Umbilical cord (tissue), 2 donors: ENCODE data around the gene NFIX. TPM values are rescaled to one million over a fixed set of nuclear protein-coding genes. Genes with fewer than 3 reads are reported as not detected.

Experiments
- DNase-seq: peaks from one replicate; pipeline ENCODE4 v3.0.0-alpha.2; 2015; ENCODE audit warnings: low spot score
- total RNA-seq: library from RNA; depleted of rRNA; stranded (reverse); fragments of >200 nt; gene quantifications from one replicate; pipeline ENCODE4 v1.2.3, GENCODE V29; 2014; ENCODE audit warnings: low replicate concordance; ENCODE audit not compliant: insufficient read depth

The NFIX gene
- total RNA-seq, 1 donor from 2014 or later, result 56.8 TPM

DNA sequence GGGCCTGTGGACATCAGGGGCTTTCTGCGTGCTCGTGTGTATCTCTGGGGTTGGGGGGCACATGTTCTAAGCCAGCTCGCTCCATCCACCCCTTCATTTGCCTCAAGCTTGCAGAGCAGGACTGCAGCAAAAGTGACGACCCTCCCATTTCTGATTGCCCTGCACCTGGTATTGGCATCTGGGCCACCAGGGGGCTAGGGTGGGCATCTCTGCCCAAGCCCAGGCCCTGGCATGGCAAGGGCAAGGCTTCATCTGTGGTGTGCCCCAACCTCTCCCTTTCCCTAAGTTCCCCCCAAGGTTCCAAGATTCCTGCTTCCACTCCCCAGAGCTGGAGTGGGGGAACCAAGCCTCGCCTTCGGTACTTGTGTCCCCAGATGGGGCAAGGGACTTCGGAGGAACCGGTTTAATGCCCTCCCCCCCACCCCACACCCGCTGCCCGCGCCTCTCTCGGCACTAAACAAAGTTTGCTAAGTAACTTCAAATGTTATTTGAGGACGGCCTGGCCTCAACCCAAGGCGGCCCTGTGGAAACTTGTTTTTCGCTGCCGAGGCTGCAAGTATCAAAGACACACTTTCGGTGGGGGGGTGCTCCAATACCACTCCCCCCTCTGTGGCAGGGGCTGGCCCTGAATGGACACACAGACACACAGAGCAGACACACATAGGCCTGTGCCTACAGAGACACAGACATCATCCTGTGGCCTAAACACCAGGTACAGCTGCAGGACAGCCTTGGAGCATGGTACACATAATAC lies 12.2 kb downstream of the NFIX start:
- DNase-seq, result no peak

DNA sequence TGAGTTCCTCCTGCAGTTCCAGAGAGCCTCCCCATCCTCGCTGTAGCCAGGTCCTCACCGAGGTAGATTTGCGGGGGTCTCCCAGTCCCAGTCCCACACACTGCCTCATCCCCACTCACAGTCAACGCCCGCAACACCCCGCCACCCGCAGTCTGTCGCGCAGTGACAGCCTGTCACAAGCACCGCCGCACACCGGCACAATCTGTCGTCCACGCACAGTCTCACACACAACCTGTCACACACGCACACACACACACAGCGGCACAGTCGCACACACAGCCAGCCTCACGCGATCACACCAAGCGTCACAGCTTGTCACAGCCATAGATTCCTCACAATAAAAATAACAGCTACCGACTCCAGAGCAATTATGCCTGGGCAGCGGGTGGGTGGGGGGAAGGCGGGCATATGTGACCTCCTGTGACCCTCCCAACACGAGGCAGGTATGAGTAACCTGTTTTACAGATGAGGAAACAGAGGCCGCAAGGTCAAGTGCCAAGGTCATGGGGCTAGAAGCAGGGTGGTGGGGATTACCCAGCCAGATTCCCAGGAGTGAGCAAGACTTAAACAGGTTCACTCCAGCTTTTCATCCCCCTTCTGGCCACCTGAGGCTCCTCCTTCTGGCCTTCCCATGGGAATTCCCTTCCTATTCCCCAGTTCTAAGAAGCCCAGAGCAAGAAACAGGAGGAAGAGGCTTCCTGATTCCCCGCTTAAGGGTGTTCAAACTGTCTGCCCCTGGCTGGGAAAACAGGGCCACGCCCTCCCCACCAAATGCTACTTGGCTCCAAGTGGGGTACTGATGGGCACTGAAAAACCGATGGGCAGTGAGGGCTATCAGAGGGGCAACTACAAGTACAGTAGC lies 13.9 kb downstream of the NFIX start:
- no peak for DNase-seq

DNA sequence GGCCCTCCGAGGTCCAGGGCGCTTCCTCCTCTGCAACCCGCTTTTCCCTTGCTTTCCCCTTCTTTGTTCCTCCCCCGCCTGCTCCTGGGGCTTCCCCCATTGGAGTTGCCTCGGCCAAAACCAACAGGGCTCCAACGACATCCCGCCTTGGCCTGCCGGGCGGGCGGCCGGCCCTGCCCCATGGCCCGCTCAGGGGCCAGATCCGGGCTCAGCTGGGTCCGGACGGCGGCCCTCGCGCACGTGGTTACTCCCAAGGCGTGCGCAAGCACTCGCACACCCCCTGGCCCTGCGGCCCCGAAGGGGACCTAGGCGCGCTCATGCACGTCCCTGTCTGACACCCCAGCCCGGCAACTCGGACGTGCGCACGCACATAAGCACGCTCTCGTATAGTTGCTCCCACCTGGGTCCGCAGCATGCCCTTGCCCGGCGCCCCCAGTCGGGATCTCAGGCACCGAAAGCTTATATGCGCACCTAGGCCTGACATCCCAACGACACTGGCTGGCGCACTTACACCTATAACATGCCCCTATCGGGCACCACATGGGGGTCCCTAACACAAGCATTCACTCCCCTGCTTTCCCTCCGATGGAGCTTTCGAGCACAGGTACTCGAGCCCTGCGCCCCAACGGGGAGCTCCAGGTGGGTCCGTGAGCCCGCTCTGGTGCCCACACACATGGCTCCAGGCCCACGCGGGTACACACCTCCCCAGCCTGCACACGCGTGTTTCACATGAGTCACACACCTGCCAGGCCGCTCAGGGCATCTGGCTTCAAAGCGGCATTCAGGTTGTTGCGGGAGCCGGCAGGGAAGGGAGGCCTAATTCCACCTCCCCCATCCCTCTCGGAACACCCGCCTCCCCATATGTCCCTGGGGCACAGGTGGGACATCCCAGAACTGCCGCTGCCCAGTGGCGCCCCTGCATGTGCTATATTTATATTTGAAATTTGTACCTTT lies 15.0 kb downstream of the NFIX start:
- DNase-seq, result no peak

DNA sequence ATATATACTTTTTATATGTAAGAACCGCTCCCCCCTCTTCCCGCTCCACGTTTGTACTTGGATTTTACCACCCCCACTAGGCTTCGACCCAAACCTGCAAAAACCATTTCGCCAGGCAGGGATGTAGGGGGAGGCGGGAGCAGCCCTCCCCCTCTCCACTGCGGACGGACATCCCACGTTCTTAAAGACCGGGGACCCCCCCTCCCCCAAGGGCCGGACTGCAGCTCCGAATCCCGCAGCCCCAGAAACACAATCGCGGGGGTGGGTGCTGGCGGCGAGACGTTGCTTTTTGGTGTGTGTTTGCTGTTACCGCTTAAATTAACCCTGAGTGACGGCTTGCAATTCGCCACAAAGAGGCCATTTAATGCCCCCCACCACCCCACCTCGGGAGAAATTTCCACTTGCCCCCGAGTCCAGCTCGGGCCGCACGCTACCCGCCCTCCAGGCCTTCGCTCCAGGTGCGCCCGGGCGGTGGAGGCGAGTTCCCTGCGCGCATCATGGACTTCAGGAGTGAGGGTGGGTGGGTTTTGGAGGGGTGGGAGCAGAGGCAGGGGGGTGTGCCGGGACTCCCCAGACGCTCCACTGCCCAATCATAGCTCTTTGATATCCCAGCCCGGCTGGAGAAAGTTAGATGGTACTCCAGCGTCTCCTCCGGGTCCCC lies 15.8 kb downstream of the NFIX start:
- no peak for DNase-seq

DNA sequence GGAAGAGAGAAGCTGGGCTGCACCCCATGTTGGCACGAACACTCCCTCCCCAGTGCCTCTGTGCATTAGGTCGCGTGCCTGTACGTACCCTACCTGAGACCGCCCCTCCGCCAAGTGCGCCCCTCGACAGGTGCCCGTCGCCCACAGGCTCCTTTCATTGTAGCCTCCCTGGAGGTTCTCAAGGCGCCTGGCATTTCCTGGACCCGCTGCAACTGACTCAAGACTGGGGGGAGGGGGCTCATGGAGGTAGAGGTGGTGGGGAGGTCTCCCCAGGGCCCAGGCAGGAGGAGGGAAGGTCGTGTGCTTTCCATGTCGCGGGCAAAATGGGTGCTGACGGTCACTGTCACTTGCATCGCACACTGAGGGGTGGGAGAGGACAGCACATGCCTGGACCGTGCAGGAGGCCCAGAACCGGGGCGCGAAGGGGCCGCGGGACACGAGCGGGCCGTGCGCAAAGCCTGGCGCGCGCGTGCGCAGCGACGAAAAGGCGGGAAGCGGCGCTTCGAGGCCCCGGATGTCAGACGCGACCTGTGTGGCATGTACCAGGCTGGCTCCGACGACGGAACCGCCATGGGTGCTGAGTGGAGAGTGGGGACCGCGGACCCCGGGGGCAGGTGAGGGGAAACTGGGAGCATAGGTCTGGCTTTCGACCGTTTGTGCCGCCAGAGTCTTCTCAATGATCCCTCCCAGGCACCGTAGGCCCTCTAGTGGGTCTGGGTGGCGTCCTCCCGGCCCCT lies 16.5 kb downstream of the NFIX start:
- no peak for DNase-seq

DNA sequence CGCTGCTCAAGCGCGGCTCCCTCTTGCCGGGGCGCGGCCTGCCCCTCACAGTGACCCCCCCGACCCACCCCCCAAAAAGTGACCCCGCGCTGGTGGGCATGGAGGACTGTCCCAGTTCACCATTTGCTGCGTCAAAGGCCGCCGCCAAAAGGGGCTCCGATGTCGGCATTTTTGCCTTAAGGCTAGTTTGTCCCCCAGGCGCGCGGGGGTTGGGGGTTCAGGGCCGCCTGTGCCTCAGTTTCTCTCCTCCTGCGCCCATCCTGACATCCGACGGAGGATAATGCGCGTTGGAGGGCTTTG lies 17.1 kb downstream of the NFIX start:
- no peak for DNase-seq

DNA sequence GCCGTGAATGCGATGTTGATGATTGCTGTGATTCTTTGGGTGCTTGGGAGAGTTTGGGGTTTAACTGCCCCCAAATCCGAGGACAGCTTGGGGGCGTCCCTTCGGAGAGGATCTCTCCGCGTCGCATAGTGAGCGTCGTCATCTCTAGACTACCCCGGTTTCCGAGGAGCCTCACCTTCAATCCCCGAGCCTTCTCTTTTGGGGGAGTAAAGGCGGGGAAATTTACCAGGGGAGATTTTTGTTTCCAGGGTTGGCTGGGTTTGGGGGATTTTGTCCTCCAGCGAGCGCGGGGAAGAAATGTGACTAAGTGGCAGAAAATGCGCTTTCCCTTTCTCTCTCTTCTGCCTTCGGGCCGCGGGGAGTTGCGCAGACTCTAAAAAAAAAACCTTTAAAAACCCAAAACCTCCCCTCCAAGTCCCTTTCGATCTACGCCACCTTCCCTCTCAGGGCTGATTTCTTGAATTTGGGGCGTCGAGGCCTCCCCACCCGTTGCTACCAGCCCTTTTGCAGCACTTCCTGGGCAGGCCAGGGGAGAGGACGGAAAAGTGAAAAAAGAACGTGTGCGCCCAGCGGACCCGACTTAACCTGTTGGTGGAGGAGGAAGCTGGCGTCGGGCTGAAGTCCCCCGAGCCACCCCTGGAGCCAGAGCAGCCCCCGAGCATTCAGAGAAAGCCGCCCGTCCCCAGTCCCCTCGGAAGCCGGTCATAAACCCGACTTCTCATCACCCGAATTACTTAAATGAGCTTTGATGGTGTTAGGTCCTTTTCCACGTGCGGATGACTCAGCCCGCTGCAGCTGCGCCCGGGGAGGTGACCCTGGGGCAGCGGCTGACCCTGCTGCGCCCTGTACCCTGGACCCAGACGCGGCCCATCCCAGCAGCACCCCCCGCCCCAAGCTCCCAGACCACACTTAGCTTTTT lies 17.7 kb downstream of the NFIX start:
- no peak for DNase-seq

DNA sequence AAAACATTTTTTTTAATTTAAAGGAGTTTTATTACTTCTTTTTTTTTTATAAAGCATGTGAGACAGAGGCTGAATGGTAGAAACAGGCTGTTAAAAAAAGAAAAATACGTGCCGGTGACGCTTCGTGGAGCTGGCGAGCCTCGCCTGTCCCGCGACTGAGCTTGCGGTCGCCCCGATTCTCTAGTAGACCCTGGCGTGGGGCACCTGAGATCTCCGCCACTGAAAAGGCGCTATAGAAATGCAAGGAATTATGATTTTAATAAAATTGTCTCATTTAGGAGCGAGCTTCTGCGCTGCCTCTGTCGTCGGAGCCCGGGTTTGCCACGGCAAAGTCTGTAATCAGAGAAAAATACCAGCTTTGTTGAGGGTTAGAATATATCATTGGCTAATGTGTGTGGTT lies 18.4 kb downstream of the NFIX start:
- no peak for DNase-seq

DNA sequence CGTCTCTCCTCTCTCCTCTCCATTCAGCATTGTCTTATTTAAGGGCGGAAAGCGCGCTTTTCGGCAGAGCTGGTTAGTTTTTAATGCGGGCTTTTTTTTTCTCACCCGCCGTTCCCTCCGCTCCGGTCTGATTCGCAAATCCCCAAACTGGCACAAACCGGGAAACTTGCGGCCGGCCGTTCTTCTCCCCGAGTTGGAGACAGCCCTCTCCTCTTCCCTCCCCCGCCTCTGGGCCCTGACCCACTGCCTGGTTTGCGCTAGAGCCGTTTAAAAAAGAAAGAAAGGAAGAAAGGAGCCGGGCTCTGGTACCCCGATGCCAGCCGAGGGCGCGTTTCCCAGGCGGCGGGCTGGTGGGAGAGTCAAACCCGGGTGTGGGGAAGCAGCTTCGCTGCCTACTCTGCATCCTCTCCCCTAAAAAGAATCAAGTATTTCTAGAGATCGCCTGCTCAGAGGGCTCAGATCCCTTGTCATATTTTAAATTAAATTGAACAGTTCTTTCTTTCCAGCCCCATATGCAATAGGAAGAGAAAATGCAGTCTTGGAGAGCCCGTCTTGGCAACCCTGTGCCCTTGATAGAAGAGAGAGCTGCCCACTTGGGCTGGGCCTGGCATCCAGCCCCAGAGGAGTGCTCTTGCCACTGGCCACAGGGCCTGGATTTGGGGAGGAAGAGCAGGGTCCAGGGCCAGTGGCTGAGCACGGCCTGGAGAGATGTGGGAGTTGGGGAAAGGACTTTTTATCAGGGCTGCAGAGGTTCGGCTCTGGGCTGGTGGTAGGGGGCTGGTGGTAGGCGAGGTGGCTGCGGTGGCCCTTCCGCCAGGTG lies 19.0 kb downstream of the NFIX start:
- no peak for DNase-seq

DNA sequence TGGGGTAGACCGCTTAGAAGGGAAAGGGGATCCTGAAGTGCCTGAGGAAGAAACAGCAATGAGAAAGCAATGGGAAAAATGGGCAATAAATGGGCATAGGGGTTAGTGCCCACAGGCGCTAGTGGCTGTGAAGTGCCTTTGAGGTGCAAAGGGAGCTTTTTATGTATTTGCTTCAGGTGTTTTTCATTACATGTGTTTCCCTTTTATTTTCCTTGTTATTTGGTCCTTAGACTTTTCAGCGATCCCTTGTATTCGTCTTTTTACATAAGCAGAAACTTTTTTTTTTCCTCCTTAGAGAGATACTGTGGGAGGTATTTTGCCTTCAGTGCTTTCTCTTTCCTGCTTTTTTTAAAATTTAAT lies 19.6 kb downstream of the NFIX start:
- DNase-seq, result no peak

DNA sequence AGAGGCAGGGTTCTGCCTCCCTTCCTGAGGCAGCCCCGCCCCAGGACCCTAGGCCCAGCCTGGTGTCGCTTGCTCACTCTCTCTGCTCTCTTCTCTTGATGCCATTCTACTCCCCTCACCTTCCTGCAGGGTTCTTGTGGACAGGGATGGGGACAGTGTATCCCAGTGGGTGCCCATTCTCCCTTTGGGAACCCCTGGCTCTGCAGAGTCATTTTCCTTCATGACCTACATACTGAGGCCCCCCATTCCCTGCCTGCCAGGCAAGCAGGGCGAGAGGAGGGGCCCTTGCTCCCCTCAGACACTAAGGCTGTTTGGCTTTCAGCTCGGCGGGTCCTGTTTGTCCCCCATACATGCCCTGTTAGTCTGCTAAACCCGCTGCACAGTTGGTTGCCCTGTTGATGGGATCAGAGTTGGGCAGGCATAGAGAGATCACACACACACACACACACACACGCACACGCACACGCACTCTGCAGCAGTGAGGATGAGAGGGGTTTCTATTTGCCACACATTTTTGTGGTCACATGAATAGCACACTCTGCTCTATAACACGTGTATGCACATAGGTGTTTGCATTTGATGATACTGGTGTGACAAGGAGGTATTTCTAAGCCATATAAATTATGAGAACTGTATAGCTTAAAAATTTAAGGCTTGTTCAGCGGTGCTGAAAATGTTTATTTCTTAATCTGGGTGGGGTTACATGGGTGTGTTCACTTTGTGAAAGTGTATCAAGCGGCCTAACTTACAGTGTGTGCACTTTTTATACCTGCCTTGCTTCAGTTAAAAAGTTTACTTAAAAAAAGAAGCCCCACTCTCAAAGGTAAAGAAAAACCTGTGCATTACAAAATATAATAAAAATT lies 20.3 kb downstream of the NFIX start:
- no peak for DNase-seq

DNA sequence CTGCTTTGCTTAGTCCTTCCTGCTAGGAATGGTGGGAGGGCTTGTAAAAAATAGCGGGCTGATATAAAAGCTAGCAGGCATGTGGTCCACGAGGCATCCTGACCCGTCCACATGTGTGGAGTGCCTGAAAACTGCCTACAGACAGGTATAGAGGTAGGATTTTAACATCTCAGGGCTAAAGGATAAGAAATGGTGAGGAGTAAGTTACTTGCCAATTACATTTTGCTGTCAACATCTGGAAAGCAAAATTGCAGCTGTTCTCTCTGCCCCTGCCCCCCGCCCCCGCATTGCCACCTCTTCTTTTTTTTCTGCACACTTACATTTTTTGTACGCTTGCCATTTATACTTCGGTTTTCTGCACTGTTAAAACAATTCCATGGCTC lies 21.0 kb downstream of the NFIX start:
- no peak for DNase-seq

DNA sequence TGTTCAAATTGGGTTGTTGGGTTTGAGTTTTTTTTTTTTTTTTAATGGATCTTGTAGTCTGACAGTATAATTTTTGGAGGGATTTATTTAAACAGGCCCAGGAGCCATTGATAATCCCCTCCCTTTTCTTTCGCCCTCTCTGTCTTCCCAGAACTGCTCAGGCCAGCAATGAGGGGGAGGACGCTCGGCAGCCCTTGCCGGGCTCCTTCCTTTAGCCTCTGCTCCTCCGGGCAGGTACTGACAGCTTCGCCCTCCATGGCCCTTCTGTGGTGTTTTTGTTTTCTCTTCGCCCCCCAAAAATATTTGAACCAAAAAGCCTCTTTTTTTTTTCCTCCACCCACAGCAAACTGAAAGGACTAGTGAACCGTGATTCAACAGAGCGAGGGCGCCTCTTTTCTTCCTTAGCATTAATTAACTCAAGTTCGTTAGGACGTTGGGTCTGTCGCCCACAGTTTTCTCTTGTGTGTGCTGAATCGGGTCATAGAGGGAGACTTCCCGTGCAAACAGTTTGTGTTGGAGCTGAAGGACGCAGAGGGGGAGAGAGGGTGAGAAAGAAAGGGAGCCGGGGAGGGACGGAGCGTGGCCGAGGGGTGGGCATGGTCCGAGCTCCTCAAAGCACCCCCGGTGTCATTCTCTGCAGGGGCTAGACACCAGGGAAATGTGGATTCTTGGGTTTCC lies 21.5 kb downstream of the NFIX start:
- DNase-seq, result no peak

DNA sequence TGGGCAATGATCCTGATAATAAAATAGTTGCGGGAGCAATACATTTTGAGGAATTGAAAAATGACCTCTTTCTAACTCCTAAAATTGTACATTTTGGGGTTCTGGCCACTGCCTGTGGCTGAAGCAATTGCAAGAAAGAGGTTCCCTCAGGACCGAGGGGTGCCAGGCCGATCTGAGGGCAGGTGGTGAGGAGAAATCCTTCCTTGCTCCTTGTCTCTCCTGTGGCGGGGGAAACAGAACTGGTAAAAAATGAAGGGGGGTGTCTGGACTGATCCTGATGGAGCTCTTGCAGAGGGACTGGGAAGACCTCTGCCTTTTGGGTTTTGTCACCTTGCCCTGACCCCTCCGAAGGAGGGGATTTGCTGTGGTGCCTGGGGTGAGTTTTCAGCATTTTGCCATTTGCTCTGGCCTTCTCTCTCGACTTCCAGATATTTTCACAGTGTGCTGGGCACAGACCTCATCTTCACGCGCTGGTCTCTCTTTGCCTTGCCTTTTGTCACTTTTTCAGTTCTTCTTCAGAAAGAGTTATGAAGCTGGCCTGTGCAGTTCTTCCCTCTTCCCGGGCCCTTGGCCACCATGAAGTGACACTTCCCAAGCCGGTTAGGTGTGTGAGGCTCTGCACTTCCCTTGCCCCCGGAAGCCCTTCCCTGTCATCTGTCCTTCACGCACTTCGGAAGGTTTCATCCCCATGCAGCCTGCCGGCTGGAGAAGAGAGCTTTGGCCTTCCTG lies 22.2 kb downstream of the NFIX start:
- no peak for DNase-seq

DNA sequence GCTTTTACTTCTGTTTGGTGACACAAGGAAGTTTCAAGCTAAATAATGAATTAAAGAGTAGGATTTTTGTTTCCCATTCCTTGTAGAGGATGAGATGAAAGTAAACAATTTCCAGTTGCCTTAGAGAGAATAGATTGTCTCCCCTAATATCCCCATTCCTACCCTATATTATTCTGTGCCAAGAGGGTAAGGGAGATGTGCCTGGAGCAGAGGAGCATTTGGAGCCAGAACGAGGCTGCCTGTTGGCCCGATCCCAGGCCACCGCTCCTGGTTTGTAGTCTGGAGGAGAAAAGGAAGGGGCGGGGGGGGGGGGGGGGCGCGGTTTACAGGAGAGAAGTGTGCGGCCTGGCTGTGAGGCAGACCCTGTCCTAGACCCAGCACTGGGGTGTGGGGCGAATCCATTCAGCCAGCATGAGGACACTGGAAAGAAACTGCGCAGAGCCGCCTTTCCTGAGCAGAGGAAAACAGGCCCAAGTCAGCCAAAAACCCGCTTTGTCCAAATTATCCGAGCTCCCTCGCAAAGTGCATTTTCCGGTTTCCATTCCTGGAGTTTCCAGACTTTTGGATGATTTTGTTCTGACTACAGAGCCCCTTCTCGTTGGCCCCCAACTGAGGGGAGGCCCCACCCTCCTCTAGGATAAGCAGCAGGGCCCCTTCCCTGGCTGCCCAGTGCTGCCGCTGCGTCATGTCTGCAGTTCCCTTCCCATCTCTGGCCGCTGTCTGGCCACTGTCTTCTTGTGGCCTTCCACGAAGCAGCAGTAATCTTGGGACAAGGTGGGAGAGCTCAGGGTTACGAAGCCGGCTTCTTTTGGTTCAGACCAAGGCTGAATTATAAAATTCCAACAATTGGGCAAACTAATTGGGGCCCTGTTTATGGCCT lies 23.0 kb downstream of the NFIX start:
- peak; percentile 62 for DNase-seq

DNA sequence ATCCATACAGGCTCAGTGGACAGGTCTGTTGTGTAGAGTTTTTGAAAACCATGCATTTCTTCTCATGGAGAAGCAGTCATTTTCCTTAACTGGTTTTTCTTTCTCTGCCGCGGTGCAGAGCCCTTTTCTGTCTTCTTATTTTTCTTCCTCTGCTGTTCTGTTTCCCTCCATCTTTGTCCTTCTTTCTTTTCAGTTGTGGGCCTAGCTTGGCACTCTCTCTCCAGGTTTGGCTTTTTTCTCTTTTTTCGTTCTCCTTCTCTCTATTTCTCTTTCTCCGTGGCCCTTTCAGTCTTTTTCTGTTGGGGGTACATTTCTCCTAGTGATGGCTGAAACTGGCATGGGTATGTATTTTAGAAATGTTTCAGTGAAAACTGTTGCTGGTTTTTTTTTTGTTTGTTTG lies 24.1 kb downstream of the NFIX start:
- DNase-seq, result no peak
